OCI-LY1 (cell line): ENCODE results near the gene RDH14.

Experiments used
- H2AFZ ChIP-seq: fragments of 200-600 bp; sonication (generic), shearing (Covaris generic); 2 replicates; pipeline ENCODE4 v1.6.0; 2014; ENCODE audit warnings: antibody characterized with exemption, mild to moderate bottlenecking, low read length
- H3F3A ChIP-seq: fragments of 200-600 bp; sonication (generic), shearing (Covaris generic); 2 replicates; pipeline ENCODE4 v1.6.0; 2014; ENCODE audit warnings: mild to moderate bottlenecking, antibody characterized with exemption, low read length, moderate library complexity; ENCODE audit not compliant: insufficient read depth
- H3K27ac ChIP-seq: fragments of 200-600 bp; sonication (generic); 2 replicates; pipeline ENCODE4 v1.5.1; 2014; ENCODE audit warnings: low read length, mixed run types, mild to moderate bottlenecking, low read depth; ENCODE audit not compliant: poor library complexity, severe bottlenecking
- H3K27me3 ChIP-seq: fragments of 200-600 bp; sonication (generic); 2 replicates; pipeline ENCODE4 v1.6.0; 2014; ENCODE audit warnings: antibody characterized with exemption, mild to moderate bottlenecking, low read length, moderate library complexity; ENCODE audit not compliant: insufficient read depth
- H3K36me3 ChIP-seq: fragments of 200-600 bp; sonication (generic); 2 replicates; pipeline ENCODE4 v1.6.1; 2014; ENCODE audit warnings: mild to moderate bottlenecking, antibody characterized with exemption, low read length, moderate library complexity, mixed read lengths; ENCODE audit not compliant: insufficient read depth
- H3K4me1 ChIP-seq: fragments of 200-600 bp; sonication (generic); 2 replicates; pipeline ENCODE4 v1.5.1; 2014; ENCODE audit warnings: mild to moderate bottlenecking, low read length, moderate library complexity; ENCODE audit not compliant: insufficient read depth, severe bottlenecking
- H3K4me2 ChIP-seq: fragments of 200-600 bp; sonication (generic), shearing (Covaris generic); 2 replicates; pipeline ENCODE4 v1.6.1; 2014; ENCODE audit warnings: low read length
- H3K4me3 ChIP-seq: fragments of 200-600 bp; sonication (generic); 2 replicates; pipeline ENCODE4 v1.5.1; 2014; ENCODE audit warnings: low read length, low read depth, mild to moderate bottlenecking, mixed read lengths; ENCODE audit not compliant: poor library complexity, severe bottlenecking
- H3K79me2 ChIP-seq: fragments of 200-600 bp; shearing (Covaris generic); 2 replicates; pipeline ENCODE4 v1.6.1; 2016; ENCODE audit warnings: mixed run types, low read length, mixed read lengths; ENCODE audit not compliant: insufficient read depth
- H3K9ac ChIP-seq: fragments of 200-600 bp; sonication (generic), shearing (Covaris generic); 2 replicates; pipeline ENCODE4 v1.6.1; 2014; ENCODE audit warnings: mild to moderate bottlenecking, low read length, mixed read lengths
- H3K9me2 ChIP-seq: fragments of 200-600 bp; sonication (generic), shearing (Covaris generic); 2 replicates; pipeline ENCODE4 v1.6.1; 2014; ENCODE audit warnings: low read depth, mild to moderate bottlenecking, low read length, mixed read lengths
- H3K9me3 ChIP-seq: fragments of 200-600 bp; shearing (Covaris generic); 2 replicates; pipeline ENCODE4 v1.6.1; 2014; ENCODE audit warnings: low read length, mixed read lengths
- H4K20me1 ChIP-seq: fragments of 200-600 bp; sonication (generic), shearing (Covaris generic); 2 replicates; pipeline ENCODE4 v1.6.0; 2016; ENCODE audit warnings: mild to moderate bottlenecking, low read length; ENCODE audit not compliant: insufficient read depth
- EZH2 ChIP-seq: fragments of 200-600 bp; sonication (generic), shearing (Covaris generic); IDR thresholded peaks from 2 replicates; pipeline ENCODE4 v1.8.0; 2017; ENCODE audit warnings: borderline replicate concordance, mixed run types, mild to moderate bottlenecking, antibody characterized with exemption, low read length, moderate library complexity, mixed read lengths
- TF ChIP-seq, protein P1 (sequence below): fragments of 200-600 bp; sonication (generic), shearing (Covaris generic); IDR thresholded peaks from 2 replicates; pipeline ENCODE4 v1.5.1; 2017; ENCODE audit warnings: mild to moderate bottlenecking, antibody characterized with exemption, low read length, moderate library complexity, mixed read lengths

The RDH14 gene

DNA sequence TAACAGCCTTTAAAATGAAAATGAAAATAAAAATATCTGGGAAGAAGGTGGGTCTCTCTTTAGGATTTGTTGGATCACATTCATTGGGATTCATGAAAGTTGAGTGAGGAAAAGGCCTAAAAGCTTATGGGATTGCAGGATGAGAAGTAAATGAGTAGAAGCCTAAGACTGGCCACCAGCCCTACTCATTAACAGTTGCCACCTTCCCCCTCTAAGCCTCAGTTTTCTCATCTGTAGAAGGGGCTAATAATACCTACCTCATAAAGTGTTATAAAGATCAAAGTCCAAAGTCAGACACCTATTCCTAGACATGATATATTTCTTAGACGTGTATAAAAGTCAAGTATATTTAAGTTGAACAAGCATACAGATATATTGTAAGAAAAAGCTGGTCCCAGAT lies 23.8 kb downstream of the RDH14 start:
- Histone ChIP-seq H3K9ac (no peak overlapping the region), H3K27me3 (no peaks in the 10 kb centered on the region), H3K79me2 (no peaks in the 10 kb centered on the region), H2AFZ (no peak overlapping the region), H3F3A (no peaks in the 10 kb centered on the region), H3K9me2 (no peaks in the 10 kb centered on the region), H3K9me3 (no peaks in the 10 kb centered on the region), H3K4me3 (no peak overlapping the region), H3K4me2 (no peak overlapping the region), H3K36me3 (no peaks in the 10 kb centered on the region), H3K4me1 (no peaks in the 10 kb centered on the region), H4K20me1 (no peaks in the 10 kb centered on the region), H3K27ac (no peak overlapping the region)
- TF ChIP-seq, protein P1, sequence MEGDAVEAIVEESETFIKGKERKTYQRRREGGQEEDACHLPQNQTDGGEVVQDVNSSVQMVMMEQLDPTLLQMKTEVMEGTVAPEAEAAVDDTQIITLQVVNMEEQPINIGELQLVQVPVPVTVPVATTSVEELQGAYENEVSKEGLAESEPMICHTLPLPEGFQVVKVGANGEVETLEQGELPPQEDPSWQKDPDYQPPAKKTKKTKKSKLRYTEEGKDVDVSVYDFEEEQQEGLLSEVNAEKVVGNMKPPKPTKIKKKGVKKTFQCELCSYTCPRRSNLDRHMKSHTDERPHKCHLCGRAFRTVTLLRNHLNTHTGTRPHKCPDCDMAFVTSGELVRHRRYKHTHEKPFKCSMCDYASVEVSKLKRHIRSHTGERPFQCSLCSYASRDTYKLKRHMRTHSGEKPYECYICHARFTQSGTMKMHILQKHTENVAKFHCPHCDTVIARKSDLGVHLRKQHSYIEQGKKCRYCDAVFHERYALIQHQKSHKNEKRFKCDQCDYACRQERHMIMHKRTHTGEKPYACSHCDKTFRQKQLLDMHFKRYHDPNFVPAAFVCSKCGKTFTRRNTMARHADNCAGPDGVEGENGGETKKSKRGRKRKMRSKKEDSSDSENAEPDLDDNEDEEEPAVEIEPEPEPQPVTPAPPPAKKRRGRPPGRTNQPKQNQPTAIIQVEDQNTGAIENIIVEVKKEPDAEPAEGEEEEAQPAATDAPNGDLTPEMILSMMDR: no peak
- TF ChIP-seq EZH2: no peak

- no peaks in the 10 kb centered on the region for H3K79me2 ChIP-seq
- no peaks in the 10 kb centered on the region for H3F3A ChIP-seq
- no peaks in the 10 kb centered on the region for H3K36me3 ChIP-seq
- no peaks in the 10 kb centered on the region for H4K20me1 ChIP-seq
- no peak overlapping the region for H3K27ac ChIP-seq
- H2AFZ ChIP-seq: no peak overlapping the region
- H3K4me2 ChIP-seq: no peak overlapping the region
- no peak overlapping the region for H3K4me3 ChIP-seq
- H3K9ac ChIP-seq: no peak overlapping the region
- no peaks in the 10 kb centered on the region for H3K4me1 ChIP-seq
- TF ChIP-seq EZH2: no peak
- TF ChIP-seq, protein P1: no peak
- H3K9me2 ChIP-seq: no peaks in the 10 kb centered on the region
- no peaks in the 10 kb centered on the region for H3K9me3 ChIP-seq
- H3K27me3 ChIP-seq: no peaks in the 10 kb centered on the region
Observed at GRCh38 chr2:18536100-18536499, 24.4 kb downstream of the RDH14 start.

- H3K4me1 ChIP-seq: no peaks in the 10 kb centered on the region
- no peaks in the 10 kb centered on the region for H3K27me3 ChIP-seq
- H3K9me3 ChIP-seq: no peaks in the 10 kb centered on the region
- H3K79me2 ChIP-seq: no peaks in the 10 kb centered on the region
- H4K20me1 ChIP-seq: no peaks in the 10 kb centered on the region
- no peaks in the 10 kb centered on the region for H3K9me2 ChIP-seq
- H3K9ac ChIP-seq: no peak overlapping the region
- TF ChIP-seq, protein P1: no peak
- no peak for TF ChIP-seq EZH2
- H3K36me3 ChIP-seq: no peaks in the 10 kb centered on the region
- H3K27ac ChIP-seq: no peak overlapping the region
- H3F3A ChIP-seq: no peaks in the 10 kb centered on the region
- H3K4me3 ChIP-seq: no peak overlapping the region
- no peak overlapping the region for H3K4me2 ChIP-seq
- H2AFZ ChIP-seq: no peak overlapping the region
Observed at GRCh38 chr2:18531194-18531593, 29.3 kb downstream of the RDH14 start.
